ENCODE results near the gene ZNRF3.

Gene ZNRF3

GRCh38 chr22:29096736-29097669 is 213.6 kb downstream of the ZNRF3 start:
- no peak for DNase-seq

- DNase-seq, result no peak
Measured at GRCh38 chr22:29098296-29098695, 214.9 kb downstream of the ZNRF3 start.

GRCh38 chr22:29102300-29102699 is 218.9 kb downstream of the ZNRF3 start:
- DNase-seq, result no peak

GRCh38 chr22:29103121-29103520 is 219.7 kb downstream of the ZNRF3 start:
- no peak for DNase-seq

GRCh38 chr22:29105468-29105867 is 222.1 kb downstream of the ZNRF3 start:
- no peak for DNase-seq

- DNase-seq, result no peak
Measured at GRCh38 chr22:29106839-29107238, 223.5 kb downstream of the ZNRF3 start.
